ENCODE measurements around the gene CDR2.

DNA sequence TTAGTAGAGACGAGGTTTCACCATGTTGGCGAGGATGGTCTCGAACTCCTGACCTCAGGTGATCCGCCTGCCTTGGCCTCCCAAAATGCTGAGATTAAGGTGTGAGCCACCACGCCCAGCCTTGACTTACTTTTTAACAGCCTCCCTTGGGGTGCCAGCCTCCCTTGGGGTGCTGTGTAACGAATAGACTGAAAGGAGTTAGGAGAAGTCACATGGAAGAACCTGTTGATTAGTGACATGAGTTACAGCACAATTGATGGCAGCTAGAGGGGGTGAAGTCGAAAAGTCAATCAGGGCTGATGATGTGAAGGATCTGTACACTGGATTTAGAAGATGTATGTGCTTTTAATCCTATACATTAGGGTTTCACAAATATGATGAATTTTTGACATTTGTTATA lies 39.4 kb upstream of the CDR2 start:
- TF ChIP-seq, protein P1, sequence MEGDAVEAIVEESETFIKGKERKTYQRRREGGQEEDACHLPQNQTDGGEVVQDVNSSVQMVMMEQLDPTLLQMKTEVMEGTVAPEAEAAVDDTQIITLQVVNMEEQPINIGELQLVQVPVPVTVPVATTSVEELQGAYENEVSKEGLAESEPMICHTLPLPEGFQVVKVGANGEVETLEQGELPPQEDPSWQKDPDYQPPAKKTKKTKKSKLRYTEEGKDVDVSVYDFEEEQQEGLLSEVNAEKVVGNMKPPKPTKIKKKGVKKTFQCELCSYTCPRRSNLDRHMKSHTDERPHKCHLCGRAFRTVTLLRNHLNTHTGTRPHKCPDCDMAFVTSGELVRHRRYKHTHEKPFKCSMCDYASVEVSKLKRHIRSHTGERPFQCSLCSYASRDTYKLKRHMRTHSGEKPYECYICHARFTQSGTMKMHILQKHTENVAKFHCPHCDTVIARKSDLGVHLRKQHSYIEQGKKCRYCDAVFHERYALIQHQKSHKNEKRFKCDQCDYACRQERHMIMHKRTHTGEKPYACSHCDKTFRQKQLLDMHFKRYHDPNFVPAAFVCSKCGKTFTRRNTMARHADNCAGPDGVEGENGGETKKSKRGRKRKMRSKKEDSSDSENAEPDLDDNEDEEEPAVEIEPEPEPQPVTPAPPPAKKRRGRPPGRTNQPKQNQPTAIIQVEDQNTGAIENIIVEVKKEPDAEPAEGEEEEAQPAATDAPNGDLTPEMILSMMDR (IDR thresholded peaks at IDR 0.05) = no peak
- TF ChIP-seq POLR2A (IDR thresholded peaks at IDR 0.05) = no peak
